Neural crest cell (in vitro differentiated cells): Measurements from ENCODE around the gene C13orf42. TPM values are rescaled to one million over a fixed set of nuclear protein-coding genes. Genes with fewer than 3 reads are reported as not detected.

ENCODE experiments used
- DNase-seq: peaks from one replicate; pipeline ENCODE4 v3.0.0; 2021; ENCODE audit warnings: low read depth, mixed read lengths, low spot score
- H3K27ac Mint-ChIP-seq: one replicate; pipeline ENCODE4 v1.8.0; 2021; ENCODE audit warnings: mild to moderate bottlenecking, mixed read lengths; ENCODE audit not compliant: unreplicated experiment
- H3K27me3 Mint-ChIP-seq: 2 replicates; pipeline ENCODE4 v1.8.0; 2021; ENCODE audit warnings: low read depth, mild to moderate bottlenecking, mixed read lengths
- H3K36me3 Mint-ChIP-seq: 2 replicates; pipeline ENCODE4 v1.8.0; 2021; ENCODE audit warnings: low read depth, mild to moderate bottlenecking, mixed read lengths
- H3K4me1 Mint-ChIP-seq: 2 replicates; pipeline ENCODE4 v1.8.0; 2021; ENCODE audit warnings: mixed read lengths
- H3K4me3 Mint-ChIP-seq: one replicate; pipeline ENCODE4 v1.8.0; 2021; ENCODE audit warnings: mild to moderate bottlenecking, mixed read lengths
- H3K9me3 Mint-ChIP-seq: 2 replicates; pipeline ENCODE4 v1.8.0; 2021; ENCODE audit warnings: mixed read lengths
- CTCF ChIP-seq: fragments of 200-600 bp; sonication (generic); conservative IDR thresholded peaks from 2 replicates; pipeline ENCODE4 v1.5.0; 2021; ENCODE audit warnings: antibody characterized with exemption, mild to moderate bottlenecking
- total RNA-seq: library from RNA; stranded (reverse); gene quantifications from 2 replicates; pipeline ENCODE4 v1.2.1, GENCODE V29; 2021

C13orf42 gene
- total RNA-seq, 1 donor from 2014 or later = not detected

GRCh38 chr13:51148952-51149573 lies 38.0 kb upstream of the C13orf42 start:
- Mint-ChIP-seq H3K4me1 (no peaks in the 10 kb centered on the region), H3K27ac (no peak overlapping the region), H3K9me3 (no peaks in the 10 kb centered on the region), H3K36me3 (peaks cover 4% of the 10 kb centered on the region), H3K27me3 (peaks cover 14% of the 10 kb centered on the region), H3K4me3 (no peak overlapping the region)
- peak; percentile 72 for TF ChIP-seq CTCF
- peak; percentile 38 for DNase-seq

DNA sequence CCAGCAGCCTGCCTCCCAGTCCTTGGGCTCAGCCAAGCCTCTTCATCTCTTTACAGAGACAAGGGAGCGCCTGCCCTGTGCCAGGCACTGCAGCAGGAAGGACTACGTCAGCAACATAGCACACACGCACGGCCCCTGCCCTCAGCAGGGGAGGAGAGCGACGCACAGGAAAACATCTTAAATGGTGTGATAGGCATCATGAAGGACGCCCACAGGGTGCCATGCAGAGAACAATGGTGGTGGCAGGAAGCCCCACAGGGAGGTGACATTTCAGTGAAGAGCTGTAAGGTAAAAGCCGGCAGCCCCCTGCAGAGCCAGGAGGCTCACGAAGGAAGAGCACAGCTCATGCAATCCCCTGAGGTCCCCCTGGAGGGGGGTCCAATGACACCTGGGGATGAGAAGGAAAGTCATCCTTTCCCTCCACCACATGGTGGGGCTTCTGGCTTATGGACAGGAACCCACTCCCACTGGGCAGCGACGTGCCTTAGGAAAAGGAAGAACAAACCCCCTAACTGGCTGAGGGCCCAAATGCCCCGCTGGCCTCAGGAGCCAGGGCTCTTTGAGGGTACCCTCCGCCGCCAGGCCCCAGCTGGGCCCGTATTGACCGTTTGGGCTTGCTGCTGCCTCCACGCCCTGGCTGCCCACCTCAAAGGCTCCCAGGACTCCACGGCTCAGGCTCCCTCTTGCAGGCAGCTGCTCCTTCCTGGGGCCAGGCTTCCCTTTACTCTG lies 37.3 kb upstream of the C13orf42 start:
- Mint-ChIP-seq H3K9me3 (no peaks in the 10 kb centered on the region), H3K36me3 (peaks cover 4% of the 10 kb centered on the region), H3K27me3 (peaks cover 14% of the 10 kb centered on the region), H3K4me1 (no peaks in the 10 kb centered on the region), H3K27ac (no peak overlapping the region), H3K4me3 (no peak overlapping the region)
- DNase-seq = no peak
- no peak for TF ChIP-seq CTCF

DNA sequence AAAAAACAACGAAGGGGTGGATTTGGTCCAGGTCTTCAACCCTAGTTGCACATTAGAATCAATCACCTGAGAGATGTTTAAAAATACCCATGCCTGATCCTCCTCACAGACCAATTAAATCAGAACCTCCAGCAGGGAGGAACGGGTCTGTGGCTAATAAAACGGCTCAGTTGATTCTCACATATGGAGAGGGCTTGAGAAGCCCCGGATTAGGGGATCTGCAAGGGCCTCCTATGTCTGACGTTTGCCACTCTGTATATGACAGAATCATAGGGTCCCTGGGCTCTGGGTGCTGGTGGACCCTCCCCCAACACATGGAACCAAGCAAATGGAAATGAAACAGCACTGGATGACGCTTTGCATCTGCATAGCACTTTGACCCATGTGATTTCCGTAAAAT lies 36.7 kb upstream of the C13orf42 start:
- H3K27me3 Mint-ChIP-seq = peaks cover 14% of the 10 kb centered on the region
- no peaks in the 10 kb centered on the region for H3K4me1 Mint-ChIP-seq
- H3K4me3 Mint-ChIP-seq = no peak overlapping the region
- no peak overlapping the region for H3K27ac Mint-ChIP-seq
- DNase-seq = no peak
- no peaks in the 10 kb centered on the region for H3K9me3 Mint-ChIP-seq
- TF ChIP-seq CTCF = no peak
- peaks cover 4% of the 10 kb centered on the region for H3K36me3 Mint-ChIP-seq

DNA sequence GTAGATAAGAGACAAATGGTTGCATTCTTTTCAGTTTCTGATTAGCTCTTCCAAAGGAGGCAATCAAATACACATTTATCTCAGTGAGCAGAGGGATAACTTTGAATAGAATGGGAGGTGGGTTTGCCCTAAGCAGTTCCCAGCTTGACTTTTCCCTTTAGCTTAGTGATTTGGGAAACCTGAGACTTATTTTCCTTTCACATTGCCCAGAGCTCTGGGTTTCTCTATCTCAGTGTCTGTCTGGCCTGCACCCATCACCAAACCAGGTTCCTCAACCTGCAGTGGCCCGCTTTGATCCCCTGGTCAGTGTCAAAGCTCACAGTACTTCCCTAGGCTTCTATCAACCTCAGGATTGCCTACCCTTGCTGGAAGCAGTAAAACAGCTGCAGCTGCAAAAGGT lies 35.6 kb upstream of the C13orf42 start:
- H3K27ac Mint-ChIP-seq = no peak overlapping the region
- H3K9me3 Mint-ChIP-seq = no peaks in the 10 kb centered on the region
- H3K36me3 Mint-ChIP-seq = peaks cover 4% of the 10 kb centered on the region
- no peak overlapping the region for H3K4me3 Mint-ChIP-seq
- no peak for TF ChIP-seq CTCF
- H3K4me1 Mint-ChIP-seq = no peaks in the 10 kb centered on the region
- DNase-seq = no peak
- H3K27me3 Mint-ChIP-seq = peaks cover 8% of the 10 kb centered on the region

- H3K36me3 Mint-ChIP-seq = peaks cover 3% of the 10 kb centered on the region
- no peak for TF ChIP-seq CTCF
- no peaks in the 10 kb centered on the region for H3K4me1 Mint-ChIP-seq
- H3K27me3 Mint-ChIP-seq = no peaks in the 10 kb centered on the region
- DNase-seq = no peak
- H3K27ac Mint-ChIP-seq = no peak overlapping the region
- H3K9me3 Mint-ChIP-seq = peaks cover 4% of the 10 kb centered on the region
- H3K4me3 Mint-ChIP-seq = no peak overlapping the region
Measured at GRCh38 chr13:51137250-51137649, 26.2 kb upstream of the C13orf42 start.
